ENCODE results near the gene SERINC3.
"Not testable (repeated sequence)": the region's sequence is repeated elsewhere in the genome, so short reads cannot be mapped to it uniquely, and the experiment has no call there.

SERINC3 gene

DNA sequence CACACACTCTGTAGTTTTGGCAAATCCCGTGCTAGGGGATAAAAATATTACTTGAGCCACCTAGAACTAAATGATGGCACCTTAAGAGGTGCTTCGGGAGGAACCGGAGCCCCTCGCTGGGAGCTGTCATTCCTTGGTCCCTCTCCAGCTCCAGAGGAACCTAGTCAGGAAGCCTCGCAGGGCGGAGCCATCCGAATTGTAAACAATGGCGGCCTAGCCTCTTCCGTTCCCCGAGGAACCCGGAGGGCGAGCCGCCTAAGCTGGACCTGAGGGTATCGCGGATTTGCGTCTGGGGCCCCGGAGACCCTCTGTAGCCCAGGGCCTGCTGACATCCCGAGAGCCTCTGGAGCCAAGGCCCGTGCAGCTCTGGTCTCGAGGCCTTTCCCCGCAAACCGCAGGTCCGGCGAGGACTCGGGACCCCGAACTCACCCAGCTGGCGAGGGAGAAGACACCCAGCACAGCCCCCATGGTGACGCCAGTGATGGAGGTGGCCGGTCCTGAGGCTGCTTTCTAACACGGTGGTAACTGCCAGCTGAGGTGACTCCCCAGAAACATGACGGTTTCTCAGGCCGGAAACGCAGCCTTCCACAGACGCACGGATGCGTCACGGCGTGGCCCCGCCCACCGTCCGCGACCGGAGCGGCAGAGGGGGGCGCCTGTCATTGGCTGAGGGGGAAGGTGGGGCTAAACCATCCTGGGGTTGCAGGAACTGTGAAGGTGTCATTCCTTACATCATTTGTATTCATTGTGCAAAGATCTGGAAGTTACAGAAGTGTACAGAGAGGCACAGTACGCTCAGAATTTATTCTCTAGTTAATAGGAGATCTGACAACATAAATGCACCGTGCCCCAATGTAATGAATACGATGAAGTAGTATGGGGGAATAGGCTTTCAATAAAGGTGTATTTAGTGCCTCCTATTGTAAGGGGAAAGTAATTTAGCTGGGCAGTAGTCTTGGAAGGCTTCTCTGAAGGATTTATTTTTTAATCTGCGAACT lies at the start of gene SERINC3:
TSS of gene SERINC3 (minus strand) at position 587 of the 998 bp plus-strand sequence. CDS start at position 468, 119 bp downstream.
- DNase-seq (ENCODE audit: low read depth): peak; percentile 71

DNA sequence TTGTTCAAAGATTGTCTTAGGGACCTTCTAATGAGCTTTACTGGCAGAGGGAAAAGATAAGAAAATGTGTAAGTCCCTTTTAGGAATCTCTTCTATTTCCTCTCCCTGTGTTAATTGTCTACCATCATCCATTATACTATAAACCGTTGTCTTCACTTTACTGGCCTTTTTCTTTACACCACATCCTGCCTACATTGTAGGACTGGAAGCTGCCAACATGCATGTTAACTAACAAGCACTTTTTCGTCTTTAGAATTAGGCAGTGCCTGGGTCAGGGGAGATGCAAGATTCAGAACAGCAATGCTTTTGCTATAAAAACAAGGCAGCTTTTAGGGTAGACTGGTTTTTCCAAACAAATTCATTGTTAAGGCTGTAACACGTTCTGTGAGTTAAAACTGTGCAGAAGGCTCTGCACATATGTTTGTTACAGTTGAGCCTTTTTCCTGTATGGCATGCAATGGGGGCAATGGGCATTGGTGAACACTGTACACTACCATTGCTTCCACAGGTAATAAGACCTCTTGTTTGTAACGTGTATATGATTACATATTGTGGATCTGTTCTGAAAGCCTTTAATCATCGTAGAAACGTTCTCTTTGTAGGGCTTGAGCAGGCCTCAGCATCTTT lies 49.6 kb upstream of the SERINC3 start:
- no peak for DNase-seq (ENCODE audit: low read depth)

DNA sequence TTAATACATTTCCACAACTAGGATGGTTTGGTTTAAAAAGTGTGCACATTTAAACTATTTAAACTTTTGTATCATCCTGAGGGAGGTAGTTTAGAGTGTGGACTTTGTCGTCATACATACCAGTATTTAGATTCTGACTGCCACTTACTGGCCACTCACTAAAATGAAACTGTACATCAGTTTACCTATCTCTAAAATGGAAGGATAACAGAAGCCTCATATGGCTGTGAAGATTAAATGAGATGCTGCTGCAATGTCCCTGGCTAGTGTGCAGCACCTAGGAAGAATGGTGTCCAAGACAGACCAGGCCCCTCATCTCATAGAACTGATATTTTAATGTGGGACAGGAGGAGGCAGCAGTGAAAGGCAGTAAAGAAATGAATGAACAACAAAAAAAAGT lies 48.5 kb upstream of the SERINC3 start:
- no peak for DNase-seq (ENCODE audit: low read depth)

DNA sequence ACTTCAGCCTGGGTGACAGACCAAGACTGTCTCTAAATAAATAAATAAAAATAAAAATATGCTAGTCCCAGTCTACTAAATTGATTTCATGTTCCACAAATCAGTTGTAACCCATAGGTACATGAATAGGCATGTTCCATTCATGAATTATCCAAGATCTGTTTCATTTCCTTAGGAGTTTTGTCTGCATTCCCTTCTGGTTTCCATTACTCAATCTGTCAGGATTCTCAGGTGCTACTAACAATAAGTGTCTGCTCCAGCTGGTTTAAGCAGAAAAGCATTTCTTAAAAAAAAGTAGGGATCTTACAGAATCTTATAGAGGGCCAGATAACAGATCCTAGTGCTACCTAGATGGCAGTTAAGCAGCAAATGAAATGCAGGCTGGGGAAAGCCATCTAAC lies 44.9 kb upstream of the SERINC3 start:
- DNase-seq (ENCODE audit: low read depth): no peak

GRCh38 chr20:44566018-44566417 lies 44.1 kb upstream of the SERINC3 start:
- DNase-seq (ENCODE audit: low read depth): no peak

DNA sequence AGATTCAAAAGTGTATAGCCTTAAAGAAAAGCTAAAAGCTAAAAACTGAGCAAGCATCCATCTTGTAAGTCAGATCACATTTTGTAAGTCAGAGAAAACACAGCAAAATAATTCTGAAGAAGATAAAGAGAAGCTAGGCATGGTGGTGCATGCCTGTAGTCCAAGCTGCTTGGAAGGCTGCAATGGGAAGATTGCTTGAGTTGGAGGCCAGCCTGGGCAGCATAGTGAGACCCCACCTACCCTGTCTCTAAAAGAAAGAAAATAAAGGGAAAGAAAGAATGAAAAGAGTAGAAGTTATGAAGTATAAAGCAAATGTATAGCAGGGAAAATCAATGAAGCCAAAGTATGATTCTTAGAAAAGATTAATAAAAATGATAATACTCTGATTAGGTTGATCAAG lies 40.0 kb upstream of the SERINC3 start:
- DNase-seq (ENCODE audit: low read depth): no peak

DNA sequence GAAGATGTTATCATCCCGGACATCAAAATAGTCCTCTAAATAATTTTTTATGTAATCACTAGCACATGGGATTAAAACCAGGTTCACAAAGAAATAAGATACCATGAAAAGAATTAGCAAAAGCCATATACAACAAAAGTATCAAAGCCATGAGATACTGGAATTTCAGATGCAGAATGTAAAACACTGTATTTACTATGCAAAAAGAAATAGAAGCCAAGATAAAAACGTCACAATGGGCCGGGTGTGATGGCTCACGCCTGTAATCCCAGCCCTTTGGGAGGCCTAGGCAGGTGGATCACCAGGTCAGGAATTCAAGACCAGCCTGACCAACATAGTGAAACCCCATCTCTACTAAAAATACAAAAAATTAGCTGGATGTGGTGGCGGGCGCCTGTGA lies 38.9 kb upstream of the SERINC3 start:
- DNase-seq (ENCODE audit: low read depth): not testable (repeated sequence)

GRCh38 chr20:44560229-44560628 lies 38.4 kb upstream of the SERINC3 start:
- no peak for DNase-seq (ENCODE audit: low read depth)

DNA sequence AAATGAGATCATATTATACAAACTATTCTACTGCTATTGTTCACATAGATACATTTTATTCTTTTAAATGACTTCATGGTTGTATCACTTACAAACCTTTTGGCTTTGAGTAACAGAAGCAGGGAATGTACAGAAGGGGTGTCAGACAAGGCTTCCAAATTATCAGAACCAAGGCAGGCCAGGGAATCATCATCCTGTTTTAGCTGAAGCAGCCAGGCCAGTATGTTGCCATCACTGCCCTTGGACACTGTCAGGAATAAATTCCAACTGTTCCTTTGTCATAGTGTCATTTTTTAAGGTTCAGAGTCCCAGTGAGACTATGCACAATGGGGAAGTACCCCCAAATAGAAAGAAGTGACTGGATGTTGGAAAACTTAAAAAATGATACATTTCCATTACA lies 37.4 kb upstream of the SERINC3 start:
- DNase-seq (ENCODE audit: low read depth): no peak

DNA sequence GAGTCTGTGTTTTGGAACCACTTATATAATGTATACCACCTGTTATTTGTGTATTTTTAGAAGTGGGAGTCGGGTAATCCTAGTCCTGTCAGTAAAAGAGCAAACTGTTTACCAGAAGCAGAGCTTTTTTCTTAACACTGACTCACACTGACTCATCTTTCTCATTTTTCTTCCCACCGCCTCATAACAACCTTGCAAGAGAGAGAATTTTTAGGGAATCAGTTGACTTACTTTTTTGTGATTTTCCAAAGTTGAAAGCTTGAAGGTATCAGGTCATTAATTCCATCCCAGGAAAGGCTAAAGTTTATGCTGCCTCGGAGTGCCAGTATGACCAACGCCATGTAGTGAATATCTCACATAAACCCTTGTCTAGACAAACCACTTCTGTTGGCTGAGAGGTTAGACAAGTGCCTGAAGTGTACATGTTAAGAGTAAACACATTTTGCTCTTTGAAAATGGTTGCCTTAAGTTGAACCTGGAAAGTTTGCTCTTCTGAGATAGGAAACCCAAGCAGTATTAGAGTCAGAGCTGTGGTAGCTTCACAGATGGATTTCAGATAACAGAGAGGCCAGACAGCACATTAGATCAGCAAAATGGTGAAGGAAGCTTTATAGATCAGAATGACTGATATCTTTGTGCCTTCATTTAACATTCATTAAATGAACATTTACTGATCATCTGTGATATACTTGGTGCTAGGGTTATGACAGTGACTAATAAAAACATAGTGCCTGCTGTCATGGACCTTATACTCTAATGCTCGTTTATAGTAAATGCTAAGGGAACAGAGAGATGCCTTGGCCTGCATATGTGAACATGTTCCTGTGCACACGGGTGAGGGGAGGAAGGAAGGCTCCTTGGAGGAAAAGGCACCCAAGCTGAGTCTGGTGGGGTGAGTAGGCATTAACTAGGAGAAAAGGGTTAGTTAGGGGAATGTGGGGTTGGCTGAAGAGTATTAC lies 31.4 kb upstream of the SERINC3 start:
- DNase-seq (ENCODE audit: low read depth): peak; percentile 37

- DNase-seq (ENCODE audit: low read depth): no peak
These were observed 30.7 kb upstream of the SERINC3 start for GRCh38 chr20:44552568-44552949.

DNA sequence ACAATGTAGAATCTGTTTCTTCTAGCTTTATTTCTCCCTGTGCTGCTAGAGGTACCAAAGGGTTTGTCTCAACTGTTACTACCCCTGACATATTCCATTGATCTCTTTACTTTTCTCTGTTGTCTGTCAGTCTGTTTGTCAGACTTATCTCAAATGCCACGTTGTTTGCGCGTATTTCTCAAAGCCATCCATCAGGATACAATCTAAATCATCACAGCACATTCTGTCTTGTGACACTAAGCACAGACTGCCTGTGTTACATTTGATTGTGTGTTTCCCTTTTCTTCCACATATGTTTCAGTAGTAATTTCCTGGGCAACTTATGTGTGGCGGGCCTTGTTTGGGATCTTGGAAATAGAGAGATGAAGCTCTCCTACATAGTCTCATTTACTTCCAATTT lies 30.2 kb upstream of the SERINC3 start:
- no peak for DNase-seq (ENCODE audit: low read depth)

DNA sequence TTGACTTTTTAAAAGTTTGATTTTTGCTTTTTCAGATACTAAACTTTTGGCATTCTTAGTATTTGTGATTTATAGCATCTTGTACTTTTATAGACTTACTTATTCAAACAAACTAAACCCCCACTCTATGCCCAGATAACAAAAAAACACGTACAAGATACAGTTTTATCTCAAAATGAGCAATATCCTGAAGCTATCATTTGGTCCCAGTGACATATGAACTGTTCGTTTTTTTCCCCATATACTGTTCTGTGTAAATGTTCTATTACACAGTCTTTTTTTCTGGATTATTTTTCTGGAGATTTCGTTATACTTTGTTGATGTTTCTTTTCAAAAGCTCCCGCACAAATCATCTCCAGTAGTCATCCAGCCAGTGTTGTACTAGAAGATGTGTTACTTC lies 27.3 kb upstream of the SERINC3 start:
- no peak for DNase-seq (ENCODE audit: low read depth)

DNA sequence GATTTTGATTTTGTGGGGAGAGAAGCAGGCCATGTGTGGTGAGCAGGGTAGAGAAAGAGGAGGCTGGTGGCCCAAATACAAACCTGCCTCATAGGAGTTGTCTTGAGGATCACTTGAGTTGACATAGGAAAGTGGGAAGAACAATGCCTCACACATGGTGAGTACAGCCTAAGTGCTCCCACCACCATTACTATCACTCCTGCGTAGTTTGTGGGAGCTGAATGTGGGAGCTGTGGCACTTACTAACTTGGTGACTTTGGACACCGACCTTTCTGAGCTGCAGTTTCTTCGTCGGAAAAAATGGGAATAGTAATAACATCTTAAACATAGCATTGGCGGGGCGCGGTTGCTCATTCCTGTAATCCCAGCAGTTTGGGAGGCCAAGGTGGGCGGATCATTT lies 25.5 kb upstream of the SERINC3 start:
- no peak for DNase-seq (ENCODE audit: low read depth)

- DNase-seq (ENCODE audit: low read depth): peak; percentile 92
These were observed 22.4 kb upstream of the SERINC3 start for GRCh38 chr20:44544263-44544662.

GRCh38 chr20:44543358-44543757 lies 21.5 kb upstream of the SERINC3 start:
- DNase-seq (ENCODE audit: low read depth): no peak

- no peak for DNase-seq (ENCODE audit: low read depth)
These were observed 21.0 kb upstream of the SERINC3 start for GRCh38 chr20:44542890-44543289.

GRCh38 chr20:44541992-44542391 lies 20.1 kb upstream of the SERINC3 start:
- DNase-seq (ENCODE audit: low read depth): no peak

DNA sequence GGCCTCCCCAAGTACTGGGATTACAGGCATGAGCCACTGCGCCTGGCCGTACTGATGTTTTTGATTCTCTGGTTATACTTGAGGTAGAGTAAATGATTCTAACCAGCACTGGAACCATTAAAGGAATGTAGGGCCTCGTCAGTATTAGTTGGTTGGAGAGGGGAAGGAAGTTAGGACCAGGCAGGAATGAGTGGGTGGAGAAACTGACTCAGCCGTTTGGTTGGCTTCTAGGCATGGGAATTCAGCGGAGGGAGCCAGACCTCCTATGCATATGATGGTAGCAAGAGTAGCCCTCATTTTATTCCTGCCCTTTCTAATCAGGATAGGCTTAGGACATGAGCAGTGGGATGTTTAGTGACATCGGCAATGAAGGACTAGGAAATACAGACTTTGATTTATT lies 19.0 kb upstream of the SERINC3 start:
- DNase-seq (ENCODE audit: low read depth): no peak

GRCh38 chr20:44537993-44538392 lies 16.1 kb upstream of the SERINC3 start:
- no peak for DNase-seq (ENCODE audit: low read depth)

DNA sequence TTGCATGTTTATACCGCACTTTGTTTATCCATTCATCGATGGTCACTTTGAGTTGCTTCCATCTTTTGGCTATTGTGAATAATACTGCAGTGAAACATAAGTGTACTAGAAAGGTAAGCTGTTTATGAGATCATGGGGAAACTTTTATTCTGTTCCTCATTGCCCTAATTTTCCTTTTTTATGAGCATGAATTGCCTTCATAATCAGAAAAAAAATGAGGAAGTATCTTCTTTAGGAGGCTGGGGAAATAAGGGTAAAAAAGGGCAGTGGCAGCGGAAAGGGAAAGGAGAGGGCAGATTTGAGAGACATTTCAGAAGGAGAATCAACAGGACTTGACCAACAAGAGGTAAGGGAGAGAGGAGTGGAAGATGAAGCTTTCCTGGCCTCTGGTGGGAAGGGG lies 14.3 kb upstream of the SERINC3 start:
- DNase-seq (ENCODE audit: low read depth): no peak

- no peak for DNase-seq (ENCODE audit: low read depth)
These were observed 12.1 kb upstream of the SERINC3 start for GRCh38 chr20:44533928-44534327.
